Measurements from ENCODE around the gene RASAL2.
"Not testable (repeated sequence)": the region's sequence is repeated elsewhere in the genome, so short reads cannot be mapped to it uniquely, and the experiment has no call there.

RASAL2 gene

GRCh38 chr1:178241837-178242236, 147.9 kb downstream of the RASAL2 start:
- no peak for DNase-seq

- no peak for DNase-seq
Observed at GRCh38 chr1:178243119-178243518, 149.2 kb downstream of the RASAL2 start.

GRCh38 chr1:178243890-178244289, 150.0 kb downstream of the RASAL2 start:
- DNase-seq = no peak

- not testable (repeated sequence) for DNase-seq
Observed at GRCh38 chr1:178248284-178248683, 154.4 kb downstream of the RASAL2 start.

- DNase-seq = not testable (repeated sequence)
Observed at GRCh38 chr1:178253581-178253980, 159.7 kb downstream of the RASAL2 start.

DNA sequence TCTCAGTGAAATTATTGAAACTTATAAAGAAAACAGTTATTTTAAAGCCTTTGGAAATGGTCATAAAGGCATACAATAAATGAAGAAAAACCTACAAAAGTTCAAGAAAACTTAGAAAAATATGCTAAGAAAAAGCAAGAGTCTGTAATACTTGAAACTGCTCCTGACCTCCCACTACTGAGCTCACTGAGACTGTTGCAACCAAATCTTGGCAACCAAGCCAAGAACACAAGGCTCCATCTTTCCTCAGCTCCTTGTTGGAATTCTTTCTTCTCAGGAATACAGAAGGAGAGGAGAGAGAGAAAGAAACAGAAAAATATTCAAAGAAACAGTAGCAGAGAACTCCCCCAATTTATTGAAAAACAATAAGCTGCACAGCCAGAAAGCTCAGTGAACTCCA, 160.5 kb downstream of the RASAL2 start:
- no peak for DNase-seq

DNA sequence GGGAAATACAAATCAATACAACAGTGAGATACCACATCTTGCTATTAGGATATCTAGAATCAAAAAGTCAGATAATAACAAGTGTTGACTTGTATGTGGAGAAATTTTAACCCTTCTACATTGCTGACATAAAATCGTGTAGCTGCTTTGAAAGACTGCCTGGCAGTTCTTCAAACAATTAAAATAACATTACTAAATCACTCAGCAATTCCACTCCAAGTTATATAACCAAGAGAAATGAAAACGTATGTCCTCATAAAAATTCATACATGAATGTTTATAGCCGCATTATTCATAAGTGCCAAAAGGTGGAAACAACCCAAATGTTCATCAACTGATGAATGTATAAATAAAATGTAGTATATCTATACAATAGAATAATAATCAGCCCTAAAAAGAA, 164.6 kb downstream of the RASAL2 start:
- no peak for DNase-seq

GRCh38 chr1:178262120-178262500, 168.2 kb downstream of the RASAL2 start:
- DNase-seq = no peak

- DNase-seq = no peak
Observed at GRCh38 chr1:178263341-178263740, 169.4 kb downstream of the RASAL2 start.

DNA sequence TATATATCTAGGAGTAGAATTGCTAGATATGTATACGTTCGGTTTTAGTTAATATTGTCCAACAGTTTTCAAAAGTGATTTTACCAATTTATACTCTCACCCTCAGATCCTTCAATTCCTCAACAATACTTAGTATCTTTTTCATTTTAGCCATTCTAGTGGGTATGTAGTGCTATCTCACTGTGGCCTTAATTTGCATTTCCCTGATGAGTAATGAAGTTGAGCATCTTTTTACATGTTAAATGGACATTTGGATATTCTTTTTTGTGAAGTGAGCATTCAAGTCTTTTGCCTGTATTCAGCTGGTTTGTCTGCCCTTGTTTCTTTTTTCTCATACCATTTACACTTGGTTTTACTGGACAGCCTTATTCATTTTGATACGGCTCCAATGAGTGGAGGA, 172.2 kb downstream of the RASAL2 start:
- no peak for DNase-seq

DNA sequence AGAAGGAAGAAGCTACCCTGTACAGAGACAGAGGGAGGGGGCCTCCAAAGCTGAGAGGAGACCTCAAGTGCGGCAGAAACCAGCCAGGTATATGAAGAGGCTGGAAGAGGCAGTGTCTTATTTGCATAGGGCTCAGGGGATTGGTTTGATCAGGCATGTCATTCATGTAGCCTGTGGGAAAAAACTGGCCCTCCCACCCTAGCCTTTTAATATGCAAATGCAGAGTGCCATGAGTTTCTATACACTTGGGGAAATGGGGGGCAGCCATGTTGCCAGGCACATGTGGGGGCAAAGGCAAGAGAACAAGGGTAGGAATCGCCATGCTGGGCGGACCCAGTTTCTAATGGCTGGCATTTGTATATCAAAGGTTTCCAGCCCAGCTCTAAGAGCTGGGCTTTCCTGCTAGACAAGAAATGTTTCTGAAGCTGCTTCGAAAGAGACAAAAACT, 172.7 kb downstream of the RASAL2 start:
- no peak for DNase-seq

DNA sequence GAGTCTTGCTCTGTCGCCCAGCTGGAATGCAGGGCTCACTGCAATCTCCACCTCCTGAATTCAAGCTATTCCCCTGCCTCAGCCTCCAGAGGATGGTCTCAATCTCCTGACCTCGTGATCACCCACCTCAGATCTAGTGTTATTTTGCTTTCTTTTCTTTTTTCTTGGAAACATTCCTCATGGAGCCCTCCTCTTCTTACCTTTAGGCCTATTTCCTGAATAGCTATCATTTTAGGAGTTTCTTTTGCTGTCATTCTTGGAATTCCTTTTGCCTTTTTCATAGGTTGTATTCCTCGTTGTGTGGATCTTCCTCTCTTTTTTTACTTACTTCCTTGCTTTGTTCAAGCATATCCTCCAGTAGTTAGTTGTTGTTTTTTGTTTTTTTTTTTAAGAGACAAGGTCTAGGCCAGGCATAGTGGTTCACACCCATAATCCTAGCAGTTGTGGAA, 173.8 kb downstream of the RASAL2 start:
- DNase-seq = no peak

- DNase-seq = no peak
Observed at GRCh38 chr1:178271471-178271870, 177.6 kb downstream of the RASAL2 start.

DNA sequence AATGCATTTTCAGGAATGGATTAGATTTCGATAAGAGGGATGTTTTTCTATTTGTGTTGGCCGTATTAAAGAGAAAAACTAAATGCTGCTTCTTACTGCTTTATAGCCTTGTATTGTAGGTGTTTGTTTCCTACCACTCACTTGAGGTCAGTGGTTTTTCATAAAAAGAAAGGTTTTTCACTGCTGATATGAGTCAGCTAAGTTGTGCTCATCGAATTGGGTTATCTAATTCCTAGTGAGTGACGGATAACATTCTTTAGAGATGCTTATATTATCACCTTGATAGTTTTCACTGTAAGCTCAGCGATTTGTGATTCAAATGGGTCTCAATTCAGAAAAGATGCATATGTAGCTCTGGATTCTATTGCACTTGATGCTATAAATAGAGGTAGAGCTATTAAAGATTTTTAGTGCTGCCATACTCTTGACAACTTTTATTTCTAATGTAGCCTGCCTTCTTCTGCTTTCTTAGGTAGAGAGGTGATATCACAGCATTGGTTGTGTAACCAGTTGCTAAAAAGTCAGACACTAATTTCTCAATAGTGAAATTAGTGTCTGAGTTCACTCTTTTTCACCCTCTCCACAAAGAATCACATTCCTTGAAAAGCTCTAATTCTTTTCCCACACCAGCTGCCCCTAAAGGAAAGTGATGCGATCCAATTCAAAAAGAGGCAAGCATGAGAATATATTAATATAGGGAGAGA, 180.0 kb downstream of the RASAL2 start:
- DNase-seq = no peak

DNA sequence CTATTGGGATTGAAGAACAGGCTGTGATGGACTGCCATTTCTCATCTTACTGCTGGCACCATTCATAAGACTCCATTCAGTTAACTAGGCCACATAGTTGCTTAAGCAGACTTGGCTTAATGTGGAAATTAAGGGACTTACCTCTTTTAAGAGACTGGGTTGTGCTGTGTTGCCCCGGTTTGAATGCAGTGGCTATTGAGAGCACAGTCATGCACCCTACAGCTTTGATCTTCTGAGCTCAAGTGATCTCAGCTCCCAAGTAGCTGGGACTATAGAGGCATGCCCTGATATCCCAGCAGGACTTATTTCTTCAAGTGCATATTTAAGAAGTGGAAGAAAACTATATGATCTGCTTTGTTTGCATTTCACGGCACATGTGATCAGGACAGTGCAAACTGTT, 181.1 kb downstream of the RASAL2 start:
- DNase-seq = no peak

DNA sequence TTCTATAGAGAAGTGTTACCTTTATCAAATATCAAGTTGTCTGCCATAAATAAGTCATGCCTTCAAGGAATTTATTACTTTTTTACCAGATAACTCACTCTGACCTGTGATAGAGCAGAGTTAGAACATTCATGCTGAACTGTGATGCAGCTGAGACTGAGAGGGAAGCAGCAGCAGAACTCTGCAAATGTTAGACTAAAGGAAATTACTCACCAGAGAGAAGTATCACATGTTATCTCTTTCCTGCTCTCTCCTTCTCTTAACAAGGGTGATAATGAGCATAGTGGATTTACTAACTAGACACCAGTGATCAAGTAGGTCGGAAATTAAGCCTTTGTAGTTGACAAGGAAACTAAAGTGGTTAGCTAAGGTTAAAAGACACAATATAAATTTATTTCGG, 181.6 kb downstream of the RASAL2 start:
- DNase-seq = no peak

- DNase-seq = no peak
Observed at GRCh38 chr1:178277793-178278530, 184.1 kb downstream of the RASAL2 start.

- no peak for DNase-seq
Observed at GRCh38 chr1:178278916-178279686, 185.2 kb downstream of the RASAL2 start.

DNA sequence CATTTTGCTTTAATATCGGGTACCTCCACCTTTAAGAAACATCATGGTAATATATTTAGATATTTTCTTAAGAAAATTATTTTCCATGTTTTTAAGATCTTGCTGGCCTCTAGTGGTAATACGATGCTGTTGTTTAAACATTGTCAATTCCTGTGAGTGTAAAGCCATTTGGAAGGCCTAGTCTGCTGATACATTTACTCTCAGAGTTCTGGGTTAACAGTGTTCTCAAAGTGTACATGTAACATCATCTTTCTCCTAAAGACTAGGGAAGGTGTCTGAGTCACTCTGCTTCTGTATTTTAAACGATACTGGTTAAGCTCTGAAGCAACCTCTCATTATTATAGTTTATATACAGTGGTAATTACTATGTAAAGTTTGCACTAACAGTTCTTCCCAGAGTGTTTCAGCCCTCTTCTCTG, 189.1 kb downstream of the RASAL2 start:
- DNase-seq = no peak

DNA sequence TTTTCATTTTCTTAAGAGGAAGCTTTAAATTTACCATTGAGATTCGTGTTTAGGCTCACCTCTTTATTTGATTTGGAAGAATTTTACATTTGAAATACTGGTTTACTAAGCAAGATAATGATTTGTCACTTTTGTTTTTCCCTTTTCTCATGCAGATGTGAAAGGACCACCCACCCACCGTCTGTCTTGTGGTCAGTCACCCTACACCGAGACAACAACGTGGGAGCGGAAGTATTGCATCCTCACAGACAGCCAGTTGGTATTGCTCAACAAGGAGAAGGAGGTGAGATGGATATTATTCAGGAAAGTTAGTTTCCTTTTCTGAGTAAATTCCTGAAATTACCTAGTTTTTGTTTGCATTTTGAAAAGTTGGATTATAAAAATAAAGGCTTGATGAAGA, 189.5 kb downstream of the RASAL2 start:
- no peak for DNase-seq

DNA sequence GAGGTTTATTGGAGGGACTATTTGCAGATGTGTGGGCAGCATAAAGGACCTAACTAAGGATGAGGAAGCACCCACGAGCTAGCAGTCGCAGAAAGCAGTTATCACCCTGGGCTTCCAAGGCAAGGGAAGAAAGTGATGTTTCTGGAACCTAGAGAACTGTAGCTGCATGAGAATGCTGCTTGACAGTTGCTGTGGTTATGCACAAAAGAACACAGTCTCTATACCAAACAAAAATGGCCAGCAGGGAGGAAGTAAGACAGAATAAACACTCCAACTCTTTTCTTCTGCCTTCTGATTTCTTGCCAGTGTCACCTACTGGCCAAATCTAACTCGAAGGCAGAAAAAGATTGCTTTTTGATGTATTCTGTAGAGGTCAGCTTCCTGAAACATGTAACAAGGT, 190.2 kb downstream of the RASAL2 start:
- no peak for DNase-seq

- no peak for DNase-seq
Observed at GRCh38 chr1:178291166-178291565, 197.3 kb downstream of the RASAL2 start.

DNA sequence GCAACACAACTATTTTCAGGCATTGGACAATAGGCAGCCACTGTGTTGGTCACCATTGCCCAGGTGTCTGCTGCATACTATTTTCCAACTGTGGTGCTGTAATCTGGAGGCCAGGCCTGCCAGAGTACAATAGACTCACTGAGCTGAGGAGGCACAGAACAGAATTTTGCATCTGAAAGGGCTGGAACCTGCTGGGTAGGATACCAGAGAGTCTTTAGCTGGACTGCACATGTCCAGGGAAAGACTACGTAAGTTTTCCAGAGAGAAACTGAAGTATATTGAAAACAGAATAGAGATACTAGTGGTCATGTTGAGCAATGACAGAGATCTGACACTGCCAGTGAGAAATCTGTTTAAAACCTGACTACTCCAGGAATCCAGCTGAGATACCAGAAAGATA, 200.8 kb downstream of the RASAL2 start:
- DNase-seq = no peak

GRCh38 chr1:178300352-178300699, 206.4 kb downstream of the RASAL2 start:
- no peak for DNase-seq

Data from NCI-H2171 (cell line).